A204.1 (cell line): Measurements from ENCODE around the gene SHROOM2.

Experiments
- FAIRE-seq: peaks from 2 replicates; lab custom pipeline; 2012; peaks lifted over from hg19 to GRCh38; lab: Jason Lieb, UNC

The SHROOM2 gene

GRCh38 chrX:9864011-9864410 lies 77.8 kb downstream of the SHROOM2 start:
- no peak for FAIRE-seq

- FAIRE-seq, result no peak
These were observed 79.7 kb downstream of the SHROOM2 start for GRCh38 chrX:9865804-9866472.

GRCh38 chrX:9866633-9867032 lies 80.4 kb downstream of the SHROOM2 start:
- no peak for FAIRE-seq

DNA sequence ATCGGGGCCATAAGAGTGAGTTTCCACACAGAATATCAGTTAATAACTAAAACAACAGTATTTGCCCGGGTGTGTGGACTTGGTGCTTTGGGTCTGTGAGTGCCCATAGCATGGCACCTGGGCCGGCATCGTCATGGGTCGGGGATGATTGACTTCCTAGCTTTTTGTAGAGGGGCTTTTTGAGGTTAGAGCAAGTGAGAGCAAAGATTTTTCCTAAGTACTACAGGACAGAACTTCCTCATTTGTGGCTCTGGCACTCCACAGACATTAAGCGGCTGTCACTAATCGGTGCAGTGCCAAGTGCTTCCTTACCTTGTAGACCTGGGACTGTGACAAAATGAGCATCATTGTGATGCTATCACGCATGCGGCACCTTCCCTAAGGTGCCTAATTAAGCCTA lies 81.0 kb downstream of the SHROOM2 start:
- FAIRE-seq, result no peak

DNA sequence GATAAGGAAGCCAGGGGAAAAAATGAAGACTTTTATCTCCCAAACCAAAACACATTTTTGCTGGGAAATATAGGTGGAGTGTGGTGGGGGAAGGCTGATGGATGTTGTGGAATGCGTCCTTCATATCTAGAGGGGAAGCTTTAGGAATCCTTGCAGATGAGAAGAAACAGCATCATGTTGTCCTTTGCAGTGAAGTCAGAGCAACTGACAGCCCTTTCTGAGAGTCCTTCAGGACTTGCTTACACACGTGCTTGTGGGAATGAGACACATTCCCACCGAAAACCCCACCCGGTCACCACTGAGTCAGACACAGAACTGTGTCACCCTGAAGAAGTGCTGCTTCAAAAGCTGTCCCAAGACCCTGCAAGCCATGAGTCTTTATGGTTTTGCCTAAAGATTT lies 81.5 kb downstream of the SHROOM2 start:
- no peak for FAIRE-seq

- no peak for FAIRE-seq
These were observed 85.6 kb downstream of the SHROOM2 start for GRCh38 chrX:9871701-9872268.

DNA sequence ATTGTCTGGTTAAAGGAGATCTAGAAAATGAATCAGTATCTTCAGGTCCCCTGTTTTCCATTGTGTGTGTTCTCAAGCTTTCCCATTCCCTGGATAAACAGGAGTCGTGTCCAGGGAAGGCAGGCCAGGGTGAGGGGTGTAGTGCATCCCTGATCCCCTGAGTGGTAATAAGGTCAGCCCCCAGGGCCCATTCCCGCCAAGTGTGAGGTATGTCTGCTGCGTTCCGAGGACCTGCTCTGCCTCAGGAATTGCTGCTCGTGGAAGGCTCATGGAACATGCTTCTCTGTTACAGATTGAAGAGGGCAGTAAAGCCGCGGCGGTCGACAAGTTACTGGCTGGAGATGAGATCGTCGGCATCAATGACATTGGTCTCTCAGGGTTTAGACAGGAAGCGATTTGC lies 87.1 kb downstream of the SHROOM2 start:
- no peak for FAIRE-seq

DNA sequence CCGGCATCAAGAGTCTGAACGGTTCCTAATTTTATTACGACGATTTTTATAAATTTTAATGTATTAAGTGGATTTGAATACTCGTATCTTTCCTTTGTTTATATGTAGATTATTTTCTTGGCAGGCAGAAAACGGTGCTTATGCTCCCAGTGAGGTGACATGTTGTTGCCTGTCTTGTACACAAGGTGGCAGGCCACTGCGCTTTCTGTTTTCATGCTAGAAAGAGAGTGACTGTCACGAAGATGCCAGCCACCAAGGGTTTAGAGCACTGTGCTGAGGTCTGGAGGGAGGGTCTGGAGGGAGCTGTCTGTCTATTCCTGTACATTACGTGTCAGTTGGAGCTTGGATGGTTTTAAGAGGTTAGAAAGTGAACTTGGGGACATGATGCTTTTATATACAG lies 87.7 kb downstream of the SHROOM2 start:
- no peak for FAIRE-seq

DNA sequence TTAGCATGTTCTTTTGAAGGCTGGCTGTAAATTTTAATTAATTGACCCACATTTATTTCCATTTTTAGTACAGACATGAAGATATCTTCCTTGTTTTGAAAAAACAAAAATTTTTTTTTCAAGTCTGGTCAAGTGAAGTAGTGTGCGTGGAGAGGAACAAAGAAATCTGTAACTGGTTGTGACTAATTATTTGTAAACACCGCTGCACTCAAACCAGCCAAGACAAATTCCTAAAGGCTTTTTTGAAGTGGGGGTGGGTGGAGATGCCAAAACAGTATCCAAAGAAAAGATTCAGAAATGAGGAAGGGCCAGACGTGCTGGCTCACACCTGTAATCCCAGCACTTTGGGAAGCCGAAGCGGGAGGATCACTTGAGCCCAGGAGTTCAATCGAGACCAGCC lies 88.3 kb downstream of the SHROOM2 start:
- no peak for FAIRE-seq

GRCh38 chrX:9875801-9876200 lies 89.6 kb downstream of the SHROOM2 start:
- FAIRE-seq, result no peak

- FAIRE-seq, result no peak
These were observed 90.0 kb downstream of the SHROOM2 start for GRCh38 chrX:9876201-9876600.

DNA sequence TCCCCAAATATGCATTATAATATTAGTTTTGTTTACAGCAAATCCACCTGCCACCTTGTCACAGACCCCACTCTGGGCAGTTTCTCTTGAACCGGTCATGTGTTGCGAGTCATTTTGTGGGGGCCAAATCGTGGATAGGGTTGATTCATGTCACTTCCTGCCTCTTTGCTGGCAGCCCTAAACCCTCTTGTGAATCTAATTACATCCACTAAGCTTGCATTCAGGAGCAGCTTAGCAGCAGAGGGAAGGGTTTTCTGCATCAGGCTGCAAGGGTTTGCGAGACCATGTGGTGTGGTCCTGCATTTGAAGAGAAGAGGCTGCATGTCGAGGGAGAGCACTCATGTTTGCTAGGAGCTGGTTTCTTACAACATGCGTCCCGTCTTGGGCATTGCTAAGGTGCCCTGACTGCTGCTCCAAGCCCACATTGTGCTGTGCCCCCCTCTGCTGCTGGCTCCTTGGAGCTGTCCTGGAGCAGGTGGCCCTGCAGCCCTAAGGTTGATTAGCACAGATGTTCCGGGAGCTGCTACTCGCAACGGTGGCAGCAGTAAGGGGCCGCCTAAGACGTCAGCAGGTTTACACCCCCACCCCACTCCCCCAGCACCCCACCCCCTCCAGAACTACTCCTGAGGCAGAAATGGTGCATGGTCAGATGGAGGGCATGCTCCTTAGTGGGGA lies 92.1 kb downstream of the SHROOM2 start:
- no peak for FAIRE-seq

DNA sequence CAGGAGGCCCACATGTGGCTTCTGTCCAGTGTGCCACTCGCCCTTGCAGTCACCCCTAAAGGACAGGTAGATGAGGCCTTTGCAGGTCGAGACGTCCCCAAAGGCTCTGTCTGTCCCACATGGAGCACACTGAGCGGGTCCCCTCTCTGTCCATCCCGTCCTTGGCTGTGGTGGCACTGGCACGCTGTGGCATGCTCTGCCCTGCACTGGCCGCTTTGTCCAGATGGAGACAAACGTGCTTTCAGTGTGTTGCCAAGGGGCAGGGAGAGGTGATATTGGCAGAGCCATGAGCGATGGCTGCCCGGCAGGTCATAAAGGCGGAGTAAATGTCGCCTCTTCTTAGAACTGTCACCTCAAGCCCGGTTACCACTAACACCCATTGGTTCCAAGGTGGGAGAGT lies 94.0 kb downstream of the SHROOM2 start:
- FAIRE-seq, result no peak

DNA sequence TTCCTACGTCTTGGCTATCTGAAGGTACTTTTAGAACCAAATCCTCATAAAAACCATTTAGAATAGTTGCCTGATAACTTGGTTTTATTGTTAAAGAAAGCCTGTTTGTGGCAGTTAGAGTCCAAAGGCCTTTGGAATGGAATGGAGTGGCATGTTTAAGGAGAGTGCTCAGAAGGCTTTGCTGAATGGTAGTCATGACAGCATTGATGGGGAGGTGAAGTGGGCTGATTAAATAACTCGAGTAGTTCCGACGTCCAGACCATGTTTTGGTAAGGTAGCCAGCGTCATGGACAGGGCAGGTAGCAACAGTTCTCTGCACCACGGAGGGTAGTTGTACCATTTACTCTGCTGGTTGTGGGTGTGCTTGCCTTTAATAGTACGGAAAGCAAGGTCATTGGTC lies 94.6 kb downstream of the SHROOM2 start:
- FAIRE-seq, result no peak

- no peak for FAIRE-seq
These were observed 96.6 kb downstream of the SHROOM2 start for GRCh38 chrX:9882669-9883446.

- FAIRE-seq, result no peak
These were observed 98.0 kb downstream of the SHROOM2 start for GRCh38 chrX:9884031-9884779.

DNA sequence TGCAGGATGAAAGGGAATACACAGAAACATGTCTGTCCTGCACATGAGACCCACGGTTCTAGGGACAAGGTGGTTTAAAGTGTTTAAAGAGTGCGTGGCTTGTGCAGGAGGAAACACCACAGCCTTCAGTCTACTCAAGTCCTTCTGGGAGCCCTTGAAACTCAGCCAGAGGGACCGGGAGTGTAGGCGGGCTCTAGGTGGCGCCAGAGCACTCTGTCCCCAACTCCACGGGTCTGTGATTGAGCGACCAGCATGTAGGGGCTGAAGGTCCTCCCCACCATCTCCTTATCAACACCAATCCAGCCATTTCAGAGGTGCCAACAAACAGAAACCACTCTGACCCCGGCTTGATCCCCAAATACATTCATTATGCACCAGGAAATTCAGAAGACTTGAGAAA lies 98.9 kb downstream of the SHROOM2 start:
- no peak for FAIRE-seq

GRCh38 chrX:9887659-9888297 lies 101.5 kb downstream of the SHROOM2 start:
- FAIRE-seq, result no peak

DNA sequence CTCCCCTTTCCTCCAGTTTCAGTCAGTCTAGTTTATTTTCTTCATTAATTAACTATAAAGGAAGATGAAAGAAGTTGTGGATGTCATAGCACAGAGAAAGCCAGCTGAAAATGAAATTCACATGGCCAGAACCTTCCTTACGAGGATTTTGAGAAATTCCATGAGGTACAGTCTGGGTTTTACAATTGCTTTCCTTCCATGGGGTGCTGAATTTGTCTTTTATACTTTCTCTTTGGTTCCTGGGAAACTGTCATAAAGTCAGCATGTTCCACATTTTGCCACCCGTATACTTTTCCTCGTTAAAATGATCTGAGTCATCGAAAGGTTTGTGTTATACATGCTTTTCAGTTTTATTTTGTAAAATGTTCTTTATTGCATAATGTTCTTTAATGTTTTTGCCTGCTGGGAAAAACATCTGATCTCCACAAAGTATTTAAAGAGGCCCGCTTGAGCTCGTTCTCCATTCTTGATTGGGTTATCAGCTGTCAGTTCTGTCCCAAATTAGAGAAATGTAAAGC lies 102.8 kb downstream of the SHROOM2 start:
- FAIRE-seq, result no peak

- no peak for FAIRE-seq
These were observed 104.5 kb downstream of the SHROOM2 start for GRCh38 chrX:9890681-9891091.

- FAIRE-seq, result no peak
These were observed 109.1 kb downstream of the SHROOM2 start for GRCh38 chrX:9895225-9895912.
